ENCODE results near the gene NADSYN1.
A peak's percentile ranks its signal among the peaks of the same experiment; 100 is the strongest.

Gene NADSYN1

GRCh38 chr11:71448257-71449171 lies 4.5 kb upstream of the NADSYN1 start, which contains the start of gene DHCR7:
DHCR7 (minus strand) TSS chr11:71448393; CDS start chr11:71444952, 3,441 bp downstream.
- Histone ChIP-seq H2AFZ (ENCODE audit: low read length) (no peak within 1 kb of the TSS), H4K20me1 (ENCODE audit: insufficient read depth, low read length) (no peaks in the 10 kb centered on the region), H3K9me2 (ENCODE audit: low read depth, low read length) (no peaks in the 10 kb centered on the region), H3K79me2 (ENCODE audit: insufficient read depth, low read length) (peaks cover 7% of the 10 kb centered on the region; the same call in 1 of the 2 replicates), H3K4me2 (ENCODE audit: low read length) (peak within 1 kb of the TSS; percentile 85), H3K9ac (ENCODE audit: low read length) (peak within 1 kb of the TSS; percentile 78), H3K4me1 (ENCODE audit: insufficient read depth, low read length, severe bottlenecking) (peaks cover 53% of the 10 kb centered on the region), H3F3A (ENCODE audit: insufficient read depth, low read length) (peaks cover 10% of the 10 kb centered on the region; the same call in 1 of the 2 replicates), H3K36me3 (ENCODE audit: insufficient read depth, low read length) (peaks cover 40% of the 10 kb centered on the region), H3K27ac (ENCODE audit: low read depth, low read length, poor library complexity, severe bottlenecking) (peak within 1 kb of the TSS; percentile 55), H3K9me3 (ENCODE audit: low read length) (no peaks in the 10 kb centered on the region), H3K27me3 (ENCODE audit: insufficient read depth, low read length) (no peaks in the 10 kb centered on the region), H3K4me3 (ENCODE audit: low read depth, low read length, poor library complexity, severe bottlenecking) (peak within 1 kb of the TSS; percentile 79)
- no peak for TF ChIP-seq EZH2 (IDR thresholded peaks at IDR 0.05; ENCODE audit: borderline replicate concordance, low read length)
- no peak for TF ChIP-seq CTCF (IDR thresholded peaks at IDR 0.05; ENCODE audit: low read length)

- H3K9ac ChIP-seq (ENCODE audit: low read length) = peak overlapping the region; percentile 78
- no peaks in the 10 kb centered on the region for H4K20me1 ChIP-seq (ENCODE audit: insufficient read depth, low read length)
- H3K9me3 ChIP-seq (ENCODE audit: low read length) = no peaks in the 10 kb centered on the region
- peaks cover 29% of the 10 kb centered on the region for H3K36me3 ChIP-seq (ENCODE audit: insufficient read depth, low read length)
- H3K27ac ChIP-seq (ENCODE audit: low read depth, low read length, poor library complexity, severe bottlenecking) = peak overlapping the region; percentile 55
- H3K9me2 ChIP-seq (ENCODE audit: low read depth, low read length) = no peaks in the 10 kb centered on the region
- H3K27me3 ChIP-seq (ENCODE audit: insufficient read depth, low read length) = no peaks in the 10 kb centered on the region
- peaks cover 10% of the 10 kb centered on the region; the same call in 1 of the 2 replicates for H3F3A ChIP-seq (ENCODE audit: insufficient read depth, low read length)
- H3K4me3 ChIP-seq (ENCODE audit: low read depth, low read length, poor library complexity, severe bottlenecking) = peak overlapping the region; percentile 79
- H3K4me1 ChIP-seq (ENCODE audit: insufficient read depth, low read length, severe bottlenecking) = peaks cover 64% of the 10 kb centered on the region
- TF ChIP-seq CTCF (IDR thresholded peaks at IDR 0.05; ENCODE audit: low read length) (no peak), EZH2 (IDR thresholded peaks at IDR 0.05; ENCODE audit: borderline replicate concordance, low read length) (no peak)
- peak overlapping the region; percentile 85 for H3K4me2 ChIP-seq (ENCODE audit: low read length)
- H2AFZ ChIP-seq (ENCODE audit: low read length) = no peak overlapping the region
- peaks cover 7% of the 10 kb centered on the region; the same call in 1 of the 2 replicates for H3K79me2 ChIP-seq (ENCODE audit: insufficient read depth, low read length)
Observed at GRCh38 chr11:71449596-71449995, 3.4 kb upstream of the NADSYN1 start.

- Histone ChIP-seq H3K27ac (ENCODE audit: low read depth, low read length, poor library complexity, severe bottlenecking) (peak overlapping the region; percentile 79), H3F3A (ENCODE audit: insufficient read depth, low read length) (peaks cover 10% of the 10 kb centered on the region; the same call in 1 of the 2 replicates), H3K9me2 (ENCODE audit: low read depth, low read length) (no peaks in the 10 kb centered on the region), H3K36me3 (ENCODE audit: insufficient read depth, low read length) (peaks cover 27% of the 10 kb centered on the region), H3K4me1 (ENCODE audit: insufficient read depth, low read length, severe bottlenecking) (peaks cover 64% of the 10 kb centered on the region), H3K79me2 (ENCODE audit: insufficient read depth, low read length) (peaks cover 7% of the 10 kb centered on the region; the same call in 1 of the 2 replicates), H3K9me3 (ENCODE audit: low read length) (no peaks in the 10 kb centered on the region), H3K4me3 (ENCODE audit: low read depth, low read length, poor library complexity, severe bottlenecking) (no peak overlapping the region), H3K4me2 (ENCODE audit: low read length) (peak overlapping the region; percentile 40), H2AFZ (ENCODE audit: low read length) (no peak overlapping the region), H4K20me1 (ENCODE audit: insufficient read depth, low read length) (no peaks in the 10 kb centered on the region), H3K27me3 (ENCODE audit: insufficient read depth, low read length) (no peaks in the 10 kb centered on the region), H3K9ac (ENCODE audit: low read length) (no peak overlapping the region)
- no peak for TF ChIP-seq EZH2 (IDR thresholded peaks at IDR 0.05; ENCODE audit: borderline replicate concordance, low read length)
- no peak for TF ChIP-seq CTCF (IDR thresholded peaks at IDR 0.05; ENCODE audit: low read length)
Observed at GRCh38 chr11:71450507-71450906, 2.5 kb upstream of the NADSYN1 start.
